ENCODE measurements around the gene FAM217B.

Gene FAM217B

GRCh38 chr20:59972037-59972801 is 32.0 kb downstream of the FAM217B start:
- in situ Hi-C loops (cut with MboI; ENCODE audit: low sequenced_read_pairs): no loop called here

DNA sequence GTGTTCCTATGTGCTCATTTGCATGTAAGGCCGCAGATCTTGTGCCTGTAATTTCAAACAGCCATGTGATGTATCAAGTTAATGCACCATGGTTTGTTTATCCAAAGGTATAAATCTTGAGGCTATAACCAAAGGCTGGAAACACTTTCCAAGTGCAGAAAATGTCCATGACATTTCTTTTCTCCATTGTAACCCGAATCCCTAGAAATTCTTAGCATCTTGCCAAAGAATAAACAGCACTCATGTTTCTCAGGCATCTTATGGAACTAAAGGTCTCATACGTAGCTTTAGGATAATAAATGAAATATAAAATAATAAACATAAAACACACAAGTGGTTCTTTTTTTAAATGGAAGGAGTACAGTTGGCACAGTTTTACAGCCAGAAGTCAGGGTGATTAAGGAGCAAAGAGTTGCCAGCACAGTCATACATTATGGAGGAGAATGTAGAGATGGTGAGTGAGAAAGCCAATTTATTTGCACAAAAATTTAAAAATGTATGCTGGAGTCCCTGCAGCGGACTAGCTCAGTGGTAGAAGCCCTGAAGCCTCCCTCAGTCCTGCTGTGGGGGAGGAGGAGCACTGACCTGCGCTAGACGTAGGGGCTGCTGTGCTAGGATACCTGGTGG is 36.1 kb downstream of the FAM217B start:
- in situ Hi-C loops (cut with MboI; ENCODE audit: low sequenced_read_pairs): no loop called here

DNA sequence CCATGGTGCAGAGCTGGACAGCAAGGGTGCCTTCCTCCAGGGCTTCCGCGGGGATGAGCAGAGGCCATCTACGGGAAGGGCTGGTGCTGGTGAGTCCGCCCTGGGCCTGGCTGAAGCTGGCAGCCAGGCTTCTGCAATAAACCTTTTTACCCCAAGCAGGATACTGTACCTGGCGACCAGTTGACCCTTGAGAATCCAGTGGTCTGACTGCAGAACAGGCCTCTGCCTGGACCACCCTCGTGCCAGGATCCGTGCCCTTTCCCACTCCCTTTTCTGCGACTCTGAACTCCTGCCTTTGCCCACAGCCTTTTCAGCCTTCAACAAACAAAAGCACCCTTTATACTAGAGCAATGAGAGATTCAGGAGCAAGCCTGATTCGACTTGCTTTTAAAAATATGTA is 36.9 kb downstream of the FAM217B start:
- in situ Hi-C loops (cut with MboI; ENCODE audit: low sequenced_read_pairs): no loop called here

- in situ Hi-C loops (cut with MboI; ENCODE audit: low sequenced_read_pairs): no loop called here
These were observed 42.9 kb downstream of the FAM217B start for GRCh38 chr20:59983076-59983475.

DNA sequence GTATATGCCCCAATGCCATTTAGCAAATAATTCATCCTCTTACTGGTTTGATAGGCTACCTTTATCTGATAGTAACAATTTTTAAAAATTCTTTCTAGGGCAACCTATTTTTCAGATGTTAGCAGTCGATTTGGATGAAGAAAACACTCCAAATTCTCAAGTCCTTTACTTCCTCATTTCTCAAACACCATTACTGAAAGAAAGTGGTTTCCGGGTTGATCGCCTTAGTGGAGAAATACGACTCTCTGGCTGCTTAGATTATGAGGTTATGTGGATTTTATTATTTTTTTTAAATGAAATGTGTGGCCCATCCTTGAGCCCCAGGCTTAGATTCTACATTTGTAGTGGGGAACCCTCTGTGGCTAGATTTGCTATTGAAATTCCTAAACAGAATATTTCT is 44.4 kb downstream of the FAM217B start:
- in situ Hi-C loops (cut with MboI; ENCODE audit: low sequenced_read_pairs): no loop called here

DNA sequence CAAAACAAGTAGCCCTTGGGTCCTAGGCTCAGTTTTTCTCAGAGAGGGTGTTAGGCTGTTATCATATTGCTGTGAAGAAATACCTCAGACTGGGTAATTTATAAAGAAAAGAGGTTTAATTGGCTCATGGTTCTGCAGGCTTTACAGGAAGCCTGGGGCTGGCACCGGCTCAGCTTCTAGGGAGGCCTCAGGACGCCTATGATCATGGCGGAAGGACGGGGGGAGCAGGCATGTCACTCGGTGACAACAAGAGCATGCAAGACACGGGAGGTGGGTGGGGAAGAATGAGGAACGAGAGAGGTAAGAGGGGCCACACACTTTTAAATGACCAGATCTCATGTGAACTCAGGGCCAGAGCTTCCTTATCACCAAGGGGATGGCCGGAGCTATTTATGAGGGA is 45.0 kb downstream of the FAM217B start:
- in situ Hi-C loops (cut with MboI; ENCODE audit: low sequenced_read_pairs): no loop called here

GRCh38 chr20:59985864-59986263 is 45.7 kb downstream of the FAM217B start:
- in situ Hi-C loops (cut with MboI; ENCODE audit: low sequenced_read_pairs): no loop called here

DNA sequence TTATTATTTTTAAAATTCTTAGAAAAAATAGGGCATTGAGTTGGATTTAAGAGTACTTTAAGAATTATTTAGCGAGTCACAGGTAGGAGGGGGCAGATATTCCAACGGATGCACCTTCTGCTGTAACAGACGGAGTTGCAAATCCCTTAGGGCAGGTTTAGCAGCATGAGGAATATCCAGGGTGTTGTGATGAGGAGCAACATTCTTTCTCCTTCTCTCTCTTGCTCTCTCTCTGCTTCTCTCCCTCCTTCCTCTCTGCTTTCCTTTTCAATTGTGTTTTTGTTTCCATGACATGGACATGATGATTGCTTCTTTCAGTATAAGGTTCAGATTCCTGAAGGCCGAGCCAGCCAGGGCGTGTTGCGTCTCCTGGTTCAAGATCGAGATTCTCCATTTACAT is 46.9 kb downstream of the FAM217B start:
- in situ Hi-C loops (cut with MboI; ENCODE audit: low sequenced_read_pairs): no loop called here

GRCh38 chr20:59988141-59988540 is 48.0 kb downstream of the FAM217B start:
- in situ Hi-C loops (cut with MboI; ENCODE audit: low sequenced_read_pairs): no loop called here

- in situ Hi-C loops (cut with MboI; ENCODE audit: low sequenced_read_pairs): no loop called here
These were observed 52.4 kb downstream of the FAM217B start for GRCh38 chr20:59992526-59993084.

GRCh38 chr20:59993736-59994430 is 53.7 kb downstream of the FAM217B start:
- in situ Hi-C loops (cut with MboI; ENCODE audit: low sequenced_read_pairs): no loop called here

- in situ Hi-C loops (cut with MboI; ENCODE audit: low sequenced_read_pairs): no loop called here
These were observed 54.5 kb downstream of the FAM217B start for GRCh38 chr20:59994697-59995122.

GRCh38 chr20:59996108-59996507 is 55.9 kb downstream of the FAM217B start:
- in situ Hi-C loops (cut with MboI; ENCODE audit: low sequenced_read_pairs): no loop called here

- in situ Hi-C loops (cut with MboI; ENCODE audit: low sequenced_read_pairs): no loop called here
These were observed 57.7 kb downstream of the FAM217B start for GRCh38 chr20:59997896-59998295.
